GM12878 (cell line): ENCODE results near the gene RAP2B. TPM values are rescaled to one million over a fixed set of nuclear protein-coding genes. Genes with fewer than 3 reads are reported as not detected.

ENCODE experiments used
- ATAC-seq: fragments of 200-7000 bp; cut with Tn5 transposase; 3 replicates; pipeline ENCODE4 v1.9.1; 2020; ENCODE audit warnings: mild to moderate bottlenecking, moderate library complexity
- BruUV-seq: library from RNA; stranded (reverse); fragments of 400-500 nt; replicated peaks from 2 replicates; lab custom pipeline; 2021; lab: Mats Ljungman, UMichigan
- CTCF ChIA-PET: fragments of 300-600 bp; sonication (Branson Sonifier 250); formaldehyde crosslinking; extraction: SDS; loops from one replicate; lab custom pipeline; 2021; ENCODE audit warnings: inconsistent platforms; lab: Yijun Ruan, JAX
- POLR2A ChIA-PET: fragments of 350-600 bp; formaldehyde crosslinking; extraction: SDS; loops from one replicate; lab custom pipeline; 2021; ENCODE audit warnings: inconsistent platforms; lab: Charles Lee
- RAD21 ChIA-PET: fragments of 300-600 bp; sonication (Branson Sonifier 250); formaldehyde crosslinking; loops from one replicate; lab custom pipeline; 2023; ENCODE audit warnings: antibody characterized with exemption; ENCODE audit not compliant: unreplicated experiment; lab: Charles Lee
- SMC1A ChIA-PET: fragments of 300-600 bp; sonication (Branson Sonifier 250); formaldehyde crosslinking; loops from one replicate; lab custom pipeline; 2023; ENCODE audit not compliant: unreplicated experiment, uncharacterized antibody; lab: Charles Lee
- DNase-seq: peaks from one replicate; pipeline ENCODE4 v3.0.0-alpha.2; 2011; ENCODE audit warnings: low read depth, low spot score
- FAIRE-seq: peaks from 3 replicates; lab custom pipeline; 2011; peaks lifted over from hg19 to GRCh38; lab: Jason Lieb, UNC
- H2AFZ ChIP-seq: 2 replicates; pipeline ENCODE4 v1.6.0; 2011; ENCODE audit warnings: low read depth, low read length, control low read depth; ENCODE audit not compliant: control insufficient read depth
- H3K27ac ChIP-seq: 2 replicates; pipeline ENCODE4 v1.5.1; 2011; ENCODE audit warnings: control low read depth; ENCODE audit not compliant: control insufficient read depth, insufficient read depth
- H3K27me3 ChIP-seq, 2 experiments: replicated peaks in 1 of 2; 2 replicates each; pipeline versions ENCODE4 v1.6.0 to v1.6.1; 2011; ENCODE audit warnings: low read length in 1 of 2; ENCODE audit not compliant: control insufficient read depth in 2 of 2, insufficient read depth in 2 of 2
- H3K36me3 ChIP-seq, 2 experiments: 2 replicates each; pipeline ENCODE4 v1.5.1; 2011; ENCODE audit warnings: low read length in 1 of 2; ENCODE audit not compliant: control insufficient read depth in 2 of 2, insufficient read depth in 2 of 2
- H3K4me1 ChIP-seq: 2 replicates; pipeline ENCODE4 v1.6.1; 2011; ENCODE audit warnings: mild to moderate bottlenecking, low read length, moderate library complexity, mixed read lengths; ENCODE audit not compliant: control insufficient read depth, insufficient read depth
- H3K4me2 ChIP-seq: 2 replicates; pipeline ENCODE4 v1.6.0; 2011; ENCODE audit warnings: control low read depth; ENCODE audit not compliant: control insufficient read depth, insufficient read depth
- H3K4me3 ChIP-seq: fragments of 200-600 bp; sonication (generic); 2 replicates; pipeline ENCODE4 v1.5.1; 2016
- H3K79me2 ChIP-seq: 2 replicates; pipeline ENCODE4 v1.6.0; 2011; ENCODE audit warnings: low read length; ENCODE audit not compliant: control insufficient read depth, insufficient read depth
- H3K9ac ChIP-seq: 2 replicates; pipeline ENCODE4 v1.8.0; 2011; ENCODE audit warnings: low read length, control low read depth, mixed read lengths; ENCODE audit not compliant: control insufficient read depth, insufficient read depth
- H3K9me3 ChIP-seq: replicated peaks from 3 replicates; pipeline ENCODE4 v1.5.1; 2011; ENCODE audit warnings: mild to moderate bottlenecking, low read length; ENCODE audit not compliant: control insufficient read depth, insufficient read depth
- H4K20me1 ChIP-seq: 2 replicates; pipeline ENCODE4 v1.6.0; 2011; ENCODE audit not compliant: control insufficient read depth, insufficient read depth
- CREB1 ChIP-seq: IDR thresholded peaks from 2 replicates; pipeline ENCODE4 v1.6.1; 2012; ENCODE audit warnings: low read depth, mild to moderate bottlenecking, inconsistent platforms
- CREM ChIP-seq: IDR thresholded peaks from 2 replicates; pipeline ENCODE4 v1.6.1; 2014; ENCODE audit warnings: antibody characterized with exemption, low read depth
- DPF2 ChIP-seq: fragments of 450-650 bp; IDR thresholded peaks from 2 replicates; pipeline ENCODE4 v1.6.1; 2017; ENCODE audit warnings: mild to moderate bottlenecking
- KLF5 ChIP-seq: fragments of 450-650 bp; IDR thresholded peaks from 2 replicates; pipeline ENCODE4 v1.6.1; 2014; ENCODE audit warnings: mild to moderate bottlenecking; ENCODE audit not compliant: partially characterized antibody
- LARP7 ChIP-seq: fragments of 450-650 bp; IDR thresholded peaks from 2 replicates; pipeline ENCODE4 v1.6.1; 2017; ENCODE audit warnings: mild to moderate bottlenecking
- NFXL1 ChIP-seq: fragments of 450-650 bp; IDR thresholded peaks from 2 replicates; pipeline ENCODE4 v1.6.1; 2017; ENCODE audit warnings: antibody characterized with exemption, mild to moderate bottlenecking, borderline replicate concordance
- PAX8 ChIP-seq: fragments of 450-650 bp; IDR thresholded peaks from 2 replicates; pipeline ENCODE4 v1.6.1; 2017; ENCODE audit warnings: mild to moderate bottlenecking, moderate library complexity
- PML ChIP-seq: IDR thresholded peaks from 2 replicates; pipeline ENCODE4 v1.6.1; 2012; ENCODE audit warnings: low read length, inconsistent platforms
- POLR2AphosphoS2 ChIP-seq: IDR thresholded peaks from 2 replicates; pipeline ENCODE4 v1.6.1; 2011; ENCODE audit warnings: low read depth, mild to moderate bottlenecking, low read length, improper control_type of control experiment, moderate library complexity
- POLR2AphosphoS5 ChIP-seq: IDR thresholded peaks from 2 replicates; pipeline ENCODE4 v1.6.1; 2011; ENCODE audit warnings: mild to moderate bottlenecking, low read length, inconsistent platforms
- RUNX3 ChIP-seq: IDR thresholded peaks from 2 replicates; pipeline ENCODE4 v1.6.1; 2012; ENCODE audit warnings: low read length, inconsistent platforms
- SIX5 ChIP-seq: IDR thresholded peaks from 2 replicates; pipeline ENCODE4 v1.6.1; 2011; ENCODE audit warnings: mild to moderate bottlenecking, low read depth, low read length, moderate library complexity; ENCODE audit not compliant: severe bottlenecking
- SREBF1 ChIP-seq: IDR thresholded peaks from 2 replicates; pipeline ENCODE4 v1.6.1; 2012; ENCODE audit warnings: mild to moderate bottlenecking, low read length
- TCF12 ChIP-seq: IDR thresholded peaks from 2 replicates; pipeline ENCODE4 v1.6.1; 2011; ENCODE audit warnings: low read depth, mild to moderate bottlenecking, low read length
- ZNF207 ChIP-seq: fragments of 450-650 bp; IDR thresholded peaks from 2 replicates; pipeline ENCODE4 v1.6.1; 2014; ENCODE audit warnings: antibody characterized with exemption, mild to moderate bottlenecking, borderline replicate concordance
- ZNF274 ChIP-seq: IDR thresholded peaks from one replicate; pipeline ENCODE4 v1.8.0; 2011; ENCODE audit not compliant: insufficient read length, insufficient read depth
- ZNF622 ChIP-seq: fragments of 450-650 bp; IDR thresholded peaks from 2 replicates; pipeline ENCODE4 v1.6.1; 2017; ENCODE audit warnings: mild to moderate bottlenecking, inconsistent platforms
- ZSCAN29 ChIP-seq: fragments of 450-650 bp; IDR thresholded peaks from 2 replicates; pipeline ENCODE4 v1.6.1; 2017; ENCODE audit warnings: mild to moderate bottlenecking, moderate library complexity
- WGBS: methylation state at CpG from one replicate; pipeline ENCODE4 v1.1.6; 2016; ENCODE audit warnings: low lambda C conversion rate; ENCODE audit not compliant: insufficient replicate concordance, insufficient coverage; ENCODE audit errors: missing lambda C conversion rate; 5-methylcytosine and 5-hydroxymethylcytosine counted together
- in situ Hi-C: fragments of 300-500 bp; cut with MboI; formaldehyde crosslinking; loops from 9 replicates; pipeline ENCODE4 v1.14.3; 2018; ENCODE audit warnings: mixed read lengths
- intact Hi-C: fragments of 100-400 bp; cut with micrococcal nuclease; formaldehyde crosslinking; loops from one replicate; pipeline ENCODE4 v1.14.2; 2022; ENCODE audit not compliant: unreplicated experiment
- polyA plus RNA-seq, 11 experiments: library from polyadenylated mRNA; depleted of rRNA in 4 of 11; unstranded in 6 of 11; stranded (reverse) in 5 of 11; fragments of >200 nt; fragmentation: Nextera tagmentation in 4 of 11; fragmentation: Illumina TruSeq in 1 of 11; extraction: Ambion mirVana in 4 of 11; extraction: Trizol in 1 of 11; gene quantifications; 1 replicate in 1 of 11; 2 replicates in 10 of 11; pipeline versions ENCODE4 v1.2.1 to v1.2.3, GENCODE V29; 2011 to 2016; ENCODE audit warnings: inconsistent platforms in 2 of 11, missing spikeins in 2 of 11, low read depth in 1 of 11
- total RNA-seq, 4 experiments: library from RNA; depleted of rRNA in 3 of 4; stranded (reverse); fragments of >200 nt in 3 of 4; fragmentation: Illumina TruSeq in 1 of 4; extraction: Trizol in 1 of 4; gene quantifications; 2 replicates each; pipeline versions ENCODE4 v1.2.1 to v1.2.3, GENCODE V29; 2013 to 2021
- TF ChIP-seq, protein P1 (sequence below): fragments of 450-650 bp; IDR thresholded peaks from 2 replicates; pipeline ENCODE4 v1.6.1; 2017; ENCODE audit warnings: low read depth, mild to moderate bottlenecking, moderate library complexity
- TF ChIP-seq, protein P2 (sequence below): fragments of 450-650 bp; IDR thresholded peaks from 2 replicates; pipeline ENCODE4 v1.6.1; 2017; ENCODE audit warnings: mild to moderate bottlenecking, moderate library complexity

Gene RAP2B
- total and polyA plus RNA-seq, 10 of the 15 experiments (the other 5 are each of a cell fraction or from before 2014, with no cell fraction given), result 5.9 to 21.3 (median 12.0) TPM

DNA sequence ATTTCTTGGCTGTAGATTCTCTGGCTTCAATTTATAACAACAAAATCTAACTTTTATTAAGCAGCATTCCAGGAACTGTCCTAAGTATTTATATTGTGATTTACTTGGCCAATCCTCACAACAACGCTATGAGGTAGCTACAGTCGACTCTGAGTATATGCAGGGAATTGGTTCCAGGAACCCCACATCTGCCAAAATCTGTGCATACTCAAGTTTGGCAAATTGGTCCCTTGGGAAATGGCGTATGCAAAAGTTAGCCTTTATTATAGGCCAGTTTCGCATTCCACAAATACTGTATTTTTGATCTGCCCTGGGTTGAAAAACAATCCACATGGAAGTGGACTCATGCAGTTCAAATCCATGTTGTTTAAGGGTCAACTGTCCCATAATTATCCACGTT lies 53.9 kb downstream of the RAP2B start:
- SMC1A ChIA-PET, result no interaction called here
- H3K4me1 ChIP-seq, result no peaks in the 10 kb centered on the region

DNA sequence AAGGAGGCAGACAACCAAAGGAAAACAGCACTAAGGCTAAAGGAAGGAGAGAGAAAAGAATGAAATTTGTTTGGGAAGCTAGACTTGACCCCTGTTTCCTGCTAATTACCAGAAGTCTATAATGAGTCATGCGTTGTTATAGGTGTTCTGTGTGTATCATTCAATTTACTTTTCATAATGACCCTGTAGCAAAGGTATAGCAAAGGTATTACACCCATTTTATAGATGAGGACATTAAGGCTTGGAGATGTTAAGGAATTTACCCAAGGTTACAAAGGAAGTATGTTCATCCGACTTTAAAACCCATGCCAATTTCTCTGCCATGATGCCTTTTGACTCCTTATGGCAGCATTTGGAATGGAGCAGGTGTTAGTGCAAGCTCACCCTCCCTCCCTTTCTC lies 54.9 kb downstream of the RAP2B start:
- in situ Hi-C loops (no loop called here), intact Hi-C loops (no loop called here)
- ChIA-PET CTCF (no interaction called here), SMC1A (no interaction called here), RAD21 (no interaction called here), POLR2A (no interaction called here)
- Histone ChIP-seq H3K36me3 (no peaks in the 10 kb centered on the region), H4K20me1 (no peaks in the 10 kb centered on the region), H3K9me3 (no peaks in the 10 kb centered on the region), H3K4me3 (no peak overlapping the region), H3K4me1 (peaks cover 2% of the 10 kb centered on the region), H3K9ac (no peak overlapping the region), H3K4me2 (no peak overlapping the region), H3K79me2 (no peaks in the 10 kb centered on the region), H3K27ac (no peak overlapping the region), H2AFZ (no peak overlapping the region), H3K27me3 (no peaks in the 10 kb centered on the region)
- ATAC-seq, result no peak
- 79% methylated on average over 2 of the region's 2 CpGs for WGBS
- no TSS peak for BruUV-seq
- DNase-seq, result no peak
- FAIRE-seq, result no peak
- TF ChIP-seq, protein P1, sequence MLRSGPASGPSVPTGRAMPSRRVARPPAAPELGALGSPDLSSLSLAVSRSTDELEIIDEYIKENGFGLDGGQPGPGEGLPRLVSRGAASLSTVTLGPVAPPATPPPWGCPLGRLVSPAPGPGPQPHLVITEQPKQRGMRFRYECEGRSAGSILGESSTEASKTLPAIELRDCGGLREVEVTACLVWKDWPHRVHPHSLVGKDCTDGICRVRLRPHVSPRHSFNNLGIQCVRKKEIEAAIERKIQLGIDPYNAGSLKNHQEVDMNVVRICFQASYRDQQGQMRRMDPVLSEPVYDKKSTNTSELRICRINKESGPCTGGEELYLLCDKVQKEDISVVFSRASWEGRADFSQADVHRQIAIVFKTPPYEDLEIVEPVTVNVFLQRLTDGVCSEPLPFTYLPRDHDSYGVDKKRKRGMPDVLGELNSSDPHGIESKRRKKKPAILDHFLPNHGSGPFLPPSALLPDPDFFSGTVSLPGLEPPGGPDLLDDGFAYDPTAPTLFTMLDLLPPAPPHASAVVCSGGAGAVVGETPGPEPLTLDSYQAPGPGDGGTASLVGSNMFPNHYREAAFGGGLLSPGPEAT, result no peak
- TF ChIP-seq LARP7 (no peak), POLR2AphosphoS2 (no peak), SIX5 (no peak), TCF12 (no peak), PML (no peak), CREB1 (no peak), RUNX3 (no peak), DPF2 (no peak), POLR2AphosphoS5 (no peak)
- TF ChIP-seq, protein P2, sequence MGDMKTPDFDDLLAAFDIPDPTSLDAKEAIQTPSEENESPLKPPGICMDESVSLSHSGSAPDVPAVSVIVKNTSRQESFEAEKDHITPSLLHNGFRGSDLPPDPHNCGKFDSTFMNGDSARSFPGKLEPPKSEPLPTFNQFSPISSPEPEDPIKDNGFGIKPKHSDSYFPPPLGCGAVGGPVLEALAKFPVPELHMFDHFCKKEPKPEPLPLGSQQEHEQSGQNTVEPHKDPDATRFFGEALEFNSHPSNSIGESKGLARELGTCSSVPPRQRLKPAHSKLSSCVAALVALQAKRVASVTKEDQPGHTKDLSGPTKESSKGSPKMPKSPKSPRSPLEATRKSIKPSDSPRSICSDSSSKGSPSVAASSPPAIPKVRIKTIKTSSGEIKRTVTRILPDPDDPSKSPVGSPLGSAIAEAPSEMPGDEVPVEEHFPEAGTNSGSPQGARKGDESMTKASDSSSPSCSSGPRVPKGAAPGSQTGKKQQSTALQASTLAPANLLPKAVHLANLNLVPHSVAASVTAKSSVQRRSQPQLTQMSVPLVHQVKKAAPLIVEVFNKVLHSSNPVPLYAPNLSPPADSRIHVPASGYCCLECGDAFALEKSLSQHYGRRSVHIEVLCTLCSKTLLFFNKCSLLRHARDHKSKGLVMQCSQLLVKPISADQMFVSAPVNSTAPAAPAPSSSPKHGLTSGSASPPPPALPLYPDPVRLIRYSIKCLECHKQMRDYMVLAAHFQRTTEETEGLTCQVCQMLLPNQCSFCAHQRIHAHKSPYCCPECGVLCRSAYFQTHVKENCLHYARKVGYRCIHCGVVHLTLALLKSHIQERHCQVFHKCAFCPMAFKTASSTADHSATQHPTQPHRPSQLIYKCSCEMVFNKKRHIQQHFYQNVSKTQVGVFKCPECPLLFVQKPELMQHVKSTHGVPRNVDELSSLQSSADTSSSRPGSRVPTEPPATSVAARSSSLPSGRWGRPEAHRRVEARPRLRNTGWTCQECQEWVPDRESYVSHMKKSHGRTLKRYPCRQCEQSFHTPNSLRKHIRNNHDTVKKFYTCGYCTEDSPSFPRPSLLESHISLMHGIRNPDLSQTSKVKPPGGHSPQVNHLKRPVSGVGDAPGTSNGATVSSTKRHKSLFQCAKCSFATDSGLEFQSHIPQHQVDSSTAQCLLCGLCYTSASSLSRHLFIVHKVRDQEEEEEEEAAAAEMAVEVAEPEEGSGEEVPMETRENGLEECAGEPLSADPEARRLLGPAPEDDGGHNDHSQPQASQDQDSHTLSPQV, result no peak

More for the DNA sequence above, 53.9 kb downstream of the RAP2B start:
- H4K20me1 ChIP-seq, result no peaks in the 10 kb centered on the region
- H3K36me3 ChIP-seq, result no peaks in the 10 kb centered on the region
- WGBS, result 40% methylated on average over 5 of the region's 5 CpGs
- RAD21 ChIA-PET, result no interaction called here
- DNase-seq (no peak), FAIRE-seq (no peak), ATAC-seq (no peak)
- POLR2A ChIA-PET, result no interaction called here
- in situ Hi-C loops (no loop called here), intact Hi-C loops (no loop called here)
- H3K27ac ChIP-seq, result no peak overlapping the region
- H2AFZ ChIP-seq, result no peak overlapping the region
- no peaks in the 10 kb centered on the region for H3K9me3 ChIP-seq
- BruUV-seq, result no TSS peak
- no peak overlapping the region for H3K4me3 ChIP-seq
- no peak overlapping the region for H3K9ac ChIP-seq
- CTCF ChIA-PET, result no interaction called here
- no peaks in the 10 kb centered on the region for H3K27me3 ChIP-seq
- H3K79me2 ChIP-seq, result no peaks in the 10 kb centered on the region
- H3K4me2 ChIP-seq, result no peak overlapping the region
- TF ChIP-seq ZNF207, result no peak
- no peak for TF ChIP-seq CREM
- TF ChIP-seq SREBF1, result no peak
- no peak for TF ChIP-seq ZNF274
- no peak for TF ChIP-seq ZSCAN29
- TF ChIP-seq TCF12, result no peak
- TF ChIP-seq PAX8, result no peak
- no peak for TF ChIP-seq SIX5
- no peak for TF ChIP-seq NFXL1
- TF ChIP-seq KLF5, result no peak
- TF ChIP-seq ZNF622, result no peak
- TF ChIP-seq, all 136 proteins: peak for 0
